Nephron progenitor cell (in vitro differentiated cells): ENCODE data around the gene PAGE3.

Experiments
- DNase-seq: peaks from one replicate; pipeline ENCODE4 v3.0.0; 2021
- H3K27ac Mint-ChIP-seq: 2 replicates; pipeline ENCODE4 v1.8.0; 2021; ENCODE audit warnings: mild to moderate bottlenecking, moderate library complexity, mixed read lengths
- H3K27me3 Mint-ChIP-seq: 2 replicates; pipeline ENCODE4 v1.8.0; 2021; ENCODE audit warnings: mild to moderate bottlenecking, low read depth, mixed read lengths; ENCODE audit not compliant: poor library complexity
- H3K36me3 Mint-ChIP-seq: 2 replicates; pipeline ENCODE4 v1.8.0; 2021; ENCODE audit warnings: low read depth, mixed read lengths
- H3K4me1 Mint-ChIP-seq: 2 replicates; pipeline ENCODE4 v1.8.0; 2021; ENCODE audit warnings: mixed read lengths
- H3K4me3 Mint-ChIP-seq: 2 replicates; pipeline ENCODE4 v1.8.0; 2021; ENCODE audit warnings: mild to moderate bottlenecking, moderate library complexity, mixed read lengths
- H3K9me3 Mint-ChIP-seq: 2 replicates; pipeline ENCODE4 v1.8.0; 2021; ENCODE audit warnings: mild to moderate bottlenecking, moderate library complexity, mixed read lengths
- CTCF ChIP-seq: fragments of 200-600 bp; sonication (generic); IDR thresholded peaks from 2 replicates; pipeline ENCODE4 v1.5.0; 2021; ENCODE audit warnings: antibody characterized with exemption

The PAGE3 gene

GRCh38 chrX:55264816-55265215, at the start of gene PAGE3:
Gene PAGE3 (minus strand): TSS chrX:55264916. CDS start chrX:55263903, 1,013 bp downstream.
- no peak within 1 kb of the TSS for H3K27ac Mint-ChIP-seq
- no peaks in the 10 kb centered on the region for H3K27me3 Mint-ChIP-seq
- H3K4me1 Mint-ChIP-seq, result no peaks in the 10 kb centered on the region
- no peaks in the 10 kb centered on the region for H3K36me3 Mint-ChIP-seq
- DNase-seq, result no peak
- TF ChIP-seq CTCF, result no peak
- peaks cover 66% of the 10 kb centered on the region for H3K9me3 Mint-ChIP-seq
- H3K4me3 Mint-ChIP-seq, result no peak within 1 kb of the TSS

GRCh38 chrX:55312655-55313054, 47.9 kb upstream of the PAGE3 start:
- H3K4me1 Mint-ChIP-seq, result no peaks in the 10 kb centered on the region
- no peaks in the 10 kb centered on the region for H3K36me3 Mint-ChIP-seq
- no peak overlapping the region for H3K27ac Mint-ChIP-seq
- no peak for TF ChIP-seq CTCF
- H3K9me3 Mint-ChIP-seq, result peaks cover 95% of the 10 kb centered on the region
- no peak overlapping the region for H3K4me3 Mint-ChIP-seq
- DNase-seq, result no peak
- H3K27me3 Mint-ChIP-seq, result no peaks in the 10 kb centered on the region

GRCh38 chrX:55290963-55291362, 26.2 kb upstream of the PAGE3 start:
- Mint-ChIP-seq H3K4me1 (no peaks in the 10 kb centered on the region), H3K9me3 (peaks cover 83% of the 10 kb centered on the region), H3K36me3 (no peaks in the 10 kb centered on the region), H3K4me3 (no peak overlapping the region), H3K27me3 (no peaks in the 10 kb centered on the region), H3K27ac (no peak overlapping the region)
- no peak for TF ChIP-seq CTCF
- DNase-seq, result no peak

- TF ChIP-seq CTCF, result no peak
- no peaks in the 10 kb centered on the region for H3K4me1 Mint-ChIP-seq
- H3K36me3 Mint-ChIP-seq, result no peaks in the 10 kb centered on the region
- no peak overlapping the region for H3K4me3 Mint-ChIP-seq
- no peak for DNase-seq
- peaks cover 68% of the 10 kb centered on the region for H3K9me3 Mint-ChIP-seq
- no peaks in the 10 kb centered on the region for H3K27me3 Mint-ChIP-seq
- H3K27ac Mint-ChIP-seq, result no peak overlapping the region
These were observed 15.1 kb upstream of the PAGE3 start for GRCh38 chrX:55279832-55280231.

- no peak overlapping the region for H3K27ac Mint-ChIP-seq
- H3K9me3 Mint-ChIP-seq, result peaks cover 31% of the 10 kb centered on the region
- H3K27me3 Mint-ChIP-seq, result no peaks in the 10 kb centered on the region
- no peaks in the 10 kb centered on the region for H3K36me3 Mint-ChIP-seq
- no peak for TF ChIP-seq CTCF
- H3K4me3 Mint-ChIP-seq, result no peak overlapping the region
- H3K4me1 Mint-ChIP-seq, result no peaks in the 10 kb centered on the region
- DNase-seq, result no peak
These were observed 3.9 kb downstream of the PAGE3 start for GRCh38 chrX:55260806-55261205.

- TF ChIP-seq CTCF, result no peak
- H3K9me3 Mint-ChIP-seq, result peaks cover 46% of the 10 kb centered on the region
- no peaks in the 10 kb centered on the region for H3K27me3 Mint-ChIP-seq
- no peaks in the 10 kb centered on the region for H3K4me1 Mint-ChIP-seq
- no peaks in the 10 kb centered on the region for H3K36me3 Mint-ChIP-seq
- H3K27ac Mint-ChIP-seq, result no peak overlapping the region
- H3K4me3 Mint-ChIP-seq, result no peak overlapping the region
- no peak for DNase-seq
These were observed 11.2 kb downstream of the PAGE3 start for GRCh38 chrX:55253528-55253927.
